Measurements from ENCODE around the gene MRPS14.

MRPS14 gene

GRCh38 chr1:174991473-174991872 is 31.8 kb downstream of the MRPS14 start:
- DNase-seq, result no peak
- intact Hi-C loops (cut with DNase I), result loop anchor here (10.0 kb wide), 1 partner anchor 737 kb away; no protein-coding TSS in a partner anchor

- intact Hi-C loops (cut with DNase I), result loop anchor here (10.0 kb wide), 1 partner anchor 736 kb away; no protein-coding TSS in a partner anchor
- peak in 2 of 42 donors; percentile 27 to 30 for DNase-seq
These were observed 32.7 kb downstream of the MRPS14 start for GRCh38 chr1:174990382-174990999.

DNA sequence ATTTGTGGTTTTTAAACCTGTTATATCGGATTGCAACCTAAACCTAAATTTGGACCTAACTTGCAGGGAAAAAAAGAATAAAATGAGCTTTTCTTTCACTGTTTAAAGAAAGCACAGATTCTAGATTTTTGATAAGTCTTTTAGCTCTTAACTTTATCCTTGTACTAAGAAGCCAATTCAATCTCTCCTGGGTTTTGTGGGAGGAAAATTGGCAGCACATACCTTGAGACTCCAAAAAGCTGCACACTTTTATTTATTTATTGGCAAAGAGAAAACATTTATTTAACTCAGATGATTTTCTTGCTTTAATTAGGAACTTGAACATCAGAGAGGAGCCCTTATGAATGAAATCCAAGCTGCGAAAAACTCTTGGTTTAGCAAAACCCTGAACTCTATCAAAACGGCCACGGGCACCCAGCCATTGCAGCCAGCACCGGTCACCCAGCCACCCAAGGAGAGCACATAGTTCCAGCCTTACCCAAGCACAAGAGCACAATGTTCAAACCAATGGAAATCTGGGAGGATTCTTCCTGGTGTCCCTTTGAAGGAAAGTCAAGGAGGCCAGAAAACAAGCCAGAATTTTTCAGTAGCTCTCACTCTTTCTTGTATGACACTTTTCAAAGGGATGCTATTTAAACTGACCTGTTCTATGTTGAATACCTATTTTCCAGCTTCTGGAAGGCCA is 33.5 kb downstream of the MRPS14 start:
- intact Hi-C loops (cut with DNase I), result loop anchor here (10.0 kb wide), 1 partner anchor 735 kb away; no protein-coding TSS in a partner anchor
- peak in 3 of 42 donors; percentile 18 to 58 (median 40) for DNase-seq

GRCh38 chr1:174988986-174989385 is 34.2 kb downstream of the MRPS14 start:
- intact Hi-C loops (cut with DNase I), result no loop called here
- DNase-seq, result no peak

GRCh38 chr1:174988539-174988938 is 34.7 kb downstream of the MRPS14 start:
- intact Hi-C loops (cut with DNase I), result no loop called here
- DNase-seq, result no peak

GRCh38 chr1:174984952-174985351 is 38.3 kb downstream of the MRPS14 start:
- DNase-seq, result no peak
- intact Hi-C loops (cut with DNase I), result loop anchor here (5.0 kb wide), 1 partner anchor 213 kb away; no protein-coding TSS in a partner anchor

DNA sequence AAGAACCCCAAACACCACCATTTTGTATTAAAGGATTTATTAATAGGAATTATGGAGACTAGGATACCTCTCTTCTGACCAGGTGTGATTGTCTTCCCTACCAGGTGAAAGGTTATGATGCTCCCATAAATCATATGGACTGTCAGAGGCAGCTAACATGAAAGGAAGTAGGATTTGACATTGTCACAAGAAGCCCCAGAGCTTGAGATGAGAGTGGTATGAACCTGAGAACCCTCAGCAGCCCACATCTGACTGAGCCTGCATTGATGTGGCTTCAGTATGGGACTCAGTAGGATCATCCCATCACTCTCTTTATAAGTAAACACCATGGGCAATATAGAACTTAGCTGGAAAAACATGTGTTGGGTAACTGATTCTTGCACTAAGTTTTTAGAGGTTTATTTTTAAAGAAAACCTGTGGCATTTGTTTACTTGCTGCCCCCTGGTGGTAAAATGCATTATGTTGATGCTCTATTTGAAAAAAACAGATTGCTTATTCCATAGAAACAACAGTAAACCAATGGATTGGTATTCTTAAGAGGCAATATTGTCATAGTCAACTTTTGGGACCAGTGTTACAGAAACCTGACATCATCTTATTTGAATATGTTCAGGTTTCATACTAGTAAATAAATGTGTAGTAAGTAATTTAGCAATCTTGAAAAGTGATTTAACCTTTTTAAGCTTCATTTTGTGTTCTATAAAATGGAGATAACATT is 40.1 kb downstream of the MRPS14 start:
- intact Hi-C loops (cut with DNase I), result loop anchor here (5.0 kb wide), 1 partner anchor 211 kb away; no protein-coding TSS in a partner anchor
- DNase-seq, result peak in 5 of 42 donors; percentile 21 to 75 (median 48)

DNA sequence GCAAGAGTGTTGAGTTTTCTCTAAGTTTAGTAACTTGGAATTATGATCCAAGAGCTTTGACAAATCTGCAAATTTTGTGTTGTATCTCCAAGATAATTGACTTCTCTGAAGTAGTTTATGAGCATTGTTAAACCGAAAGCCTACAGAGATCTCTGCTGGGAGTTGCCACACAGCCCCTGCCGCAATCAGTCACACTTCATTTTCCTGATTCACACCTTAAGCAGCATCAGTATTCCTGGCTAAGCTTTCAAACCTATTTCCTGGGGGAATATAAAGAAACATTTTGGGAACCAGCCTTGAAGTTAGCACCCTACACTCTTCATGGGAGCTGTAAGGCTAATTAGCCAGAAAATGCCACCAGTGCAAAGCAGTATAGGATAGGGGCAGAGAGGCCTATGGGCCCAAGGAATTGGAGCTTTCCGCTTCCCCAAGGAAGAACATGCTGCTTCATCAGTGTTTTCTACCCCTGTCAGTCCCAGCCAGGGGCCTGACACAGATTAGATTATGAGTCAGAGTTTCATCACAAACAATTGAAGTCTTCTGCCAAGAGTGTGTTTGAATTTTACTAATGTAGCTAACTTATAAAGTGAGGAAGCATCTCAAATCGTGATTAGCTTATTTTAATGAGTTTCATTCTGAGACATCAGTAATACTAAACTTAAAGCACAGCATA is 46.7 kb downstream of the MRPS14 start:
- peak in 10 of 42 donors; percentile 12 to 56 (median 30) for DNase-seq

DNA sequence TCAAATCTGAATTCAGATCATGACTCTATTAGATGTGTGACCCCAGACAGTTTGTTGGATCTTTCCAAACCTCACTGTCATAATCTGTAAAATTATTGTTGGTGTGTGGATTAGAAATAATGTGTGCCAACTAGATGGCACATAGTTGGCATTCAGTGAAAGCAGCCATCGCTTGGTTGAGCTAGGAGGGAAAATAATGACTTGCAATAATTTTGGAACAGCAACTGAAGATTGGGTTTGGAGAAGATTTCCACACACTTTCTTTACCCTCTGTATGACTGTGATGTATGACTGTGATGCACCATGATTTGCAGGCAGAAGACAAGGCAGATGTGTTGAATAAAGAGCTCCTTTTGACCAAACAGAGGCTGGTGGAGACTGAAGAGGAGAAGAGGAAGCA is 47.5 kb downstream of the MRPS14 start:
- intact Hi-C loops (cut with DNase I), result no loop called here
- no peak for DNase-seq

More for the DNA sequence above, 46.7 kb downstream of the MRPS14 start:
- intact Hi-C loops (cut with DNase I), result no loop called here

GRCh38 chr1:174974711-174975119 is 48.5 kb downstream of the MRPS14 start:
- intact Hi-C loops (cut with DNase I), result no loop called here
- DNase-seq, result peak in 1 of 42 donors; percentile 18

- intact Hi-C loops (cut with DNase I), result no loop called here
- DNase-seq, result no peak
These were observed 51.3 kb downstream of the MRPS14 start for GRCh38 chr1:174971902-174972301.

DNA sequence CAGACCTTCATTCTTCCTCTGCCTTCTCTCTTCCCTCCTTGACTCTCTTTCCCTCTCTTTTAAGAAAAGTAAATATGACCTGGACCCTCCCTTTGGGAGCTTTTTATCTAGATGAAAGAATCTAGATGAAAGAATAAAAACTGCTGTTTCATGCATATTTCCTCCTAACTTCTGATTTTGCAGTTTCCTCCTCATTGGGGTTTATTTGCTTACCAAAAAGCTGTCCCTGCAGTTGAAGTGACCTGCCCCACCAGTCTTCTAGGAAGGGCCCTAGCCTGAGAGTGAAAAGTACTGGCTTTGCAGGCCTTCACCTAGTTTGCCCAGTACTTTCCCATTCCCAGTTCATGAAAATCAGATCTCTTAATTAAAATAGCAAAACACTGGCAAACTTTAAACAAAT is 51.8 kb downstream of the MRPS14 start:
- no peak for DNase-seq
- intact Hi-C loops (cut with DNase I), result no loop called here

- intact Hi-C loops (cut with DNase I), result no loop called here
- DNase-seq, result no peak
These were observed 53.2 kb downstream of the MRPS14 start for GRCh38 chr1:174969977-174970376.

DNA sequence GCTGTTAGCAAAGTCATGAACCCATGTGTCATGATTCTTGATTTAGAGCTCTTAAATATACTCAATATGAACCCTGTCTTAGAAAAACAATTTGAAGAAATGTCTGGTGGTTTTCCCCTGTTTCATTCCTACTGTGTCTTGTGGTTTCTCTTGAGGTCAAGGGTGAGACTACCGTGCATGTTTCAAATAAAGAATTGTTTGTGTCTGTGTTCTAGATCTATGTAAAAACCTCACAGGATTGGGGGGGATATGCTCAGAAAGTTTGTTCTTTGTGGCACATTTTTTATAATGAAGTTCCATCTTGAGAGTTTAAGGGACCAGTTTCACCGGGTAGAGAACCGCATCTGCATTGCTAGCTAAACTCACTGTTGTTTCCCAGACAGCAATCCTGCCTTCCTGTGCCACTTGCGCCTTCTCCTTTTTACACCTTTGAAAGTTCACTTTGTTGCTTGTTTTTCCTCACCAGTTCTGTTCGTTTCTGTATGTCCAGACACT is 54.4 kb downstream of the MRPS14 start:
- DNase-seq, result no peak

DNA sequence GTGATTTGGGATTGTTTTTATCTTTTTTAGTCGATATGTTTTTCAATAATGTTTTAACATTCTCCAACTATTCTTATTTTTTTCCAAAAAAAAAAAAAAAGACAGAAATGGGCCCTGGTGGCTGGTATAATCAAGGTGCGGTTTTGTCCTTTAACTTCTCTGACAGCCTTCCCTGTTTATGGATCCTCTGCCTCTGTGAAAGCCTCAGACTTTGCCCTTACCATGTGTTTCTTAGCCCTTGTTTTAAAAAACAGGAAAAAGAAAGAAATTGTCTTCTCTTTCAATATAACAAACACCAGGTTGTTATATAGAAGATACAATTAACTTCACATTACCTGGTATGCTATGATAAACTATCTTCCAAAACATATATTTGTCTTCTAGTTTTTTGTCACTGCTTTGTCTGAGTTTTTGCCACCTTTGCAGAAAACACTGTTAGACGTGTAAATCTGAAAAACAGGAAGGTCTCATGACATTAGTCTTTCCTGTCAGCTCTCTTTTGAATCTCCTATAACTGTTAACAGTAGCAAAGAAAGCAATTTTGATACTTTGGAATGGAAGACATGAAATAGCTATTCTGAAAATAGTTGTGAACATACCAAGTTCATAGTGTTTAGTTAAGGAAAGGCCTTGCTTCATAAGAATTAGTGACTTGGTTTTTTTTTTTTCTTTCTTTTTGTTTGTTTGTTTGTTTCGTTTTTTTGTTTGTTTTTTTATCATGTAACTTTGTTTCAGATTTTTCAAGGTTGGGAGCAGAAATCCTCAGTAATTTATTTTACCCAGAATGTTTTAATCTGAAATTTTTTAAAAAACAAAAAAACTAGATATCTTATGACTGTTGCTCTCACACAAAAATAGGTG is 55.1 kb downstream of the MRPS14 start:
- intact Hi-C loops (cut with DNase I), result no loop called here
- DNase-seq, result no peak

More for the DNA sequence above, 54.4 kb downstream of the MRPS14 start:
- intact Hi-C loops (cut with DNase I), result no loop called here

GRCh38 chr1:174966008-174966572 is 57.1 kb downstream of the MRPS14 start:
- no peak for DNase-seq

DNA sequence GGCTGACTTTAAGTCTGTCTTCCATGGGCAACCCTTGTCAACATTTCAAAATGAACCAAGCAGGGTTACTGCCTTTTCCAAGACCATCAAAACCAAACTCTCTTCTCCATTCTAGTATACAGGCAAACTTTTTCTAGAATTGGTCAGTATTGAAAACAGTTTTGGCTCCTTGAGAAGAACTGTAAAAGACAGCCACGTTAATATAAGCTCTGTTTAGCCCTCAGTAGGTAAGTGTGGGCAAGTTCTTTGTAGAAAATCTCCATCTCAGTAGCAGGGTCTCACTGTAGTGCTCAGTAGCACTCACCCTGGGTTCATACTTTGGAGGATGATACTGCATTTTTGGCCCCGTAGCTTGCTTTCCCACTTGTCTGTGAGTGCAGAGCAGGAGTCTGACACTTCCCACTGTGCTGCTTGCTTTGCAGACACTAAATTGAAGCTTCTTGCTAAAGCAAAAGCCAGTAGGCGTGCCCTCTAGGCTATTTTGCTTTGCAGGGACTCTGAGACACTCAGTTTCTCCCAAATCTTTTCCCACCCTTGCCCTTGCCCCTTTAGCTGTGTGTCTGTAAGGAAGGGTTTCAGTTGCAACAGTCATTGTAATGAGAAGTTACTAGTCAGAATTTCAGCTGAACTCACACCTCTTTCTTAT is 57.7 kb downstream of the MRPS14 start:
- DNase-seq, result peak in 33 of 42 donors; percentile 13 to 76 (median 45)

More at GRCh38 chr1:174966008-174966572, 57.1 kb downstream of the MRPS14 start:
- intact Hi-C loops (cut with DNase I), result no loop called here

More for the DNA sequence above, 57.7 kb downstream of the MRPS14 start:
- intact Hi-C loops (cut with DNase I), result no loop called here
